Kidney (tissue), 14 donors: Measurements from ENCODE around the gene TBX10. TPM values are rescaled to one million over a fixed set of nuclear protein-coding genes. Genes with fewer than 3 reads are reported as not detected.

Source experiments
- DNase-seq, 5 donors: peaks; one replicate each; pipeline ENCODE4 v3.0.0-alpha.2; 2013 to 2020
- FAIRE-seq: peaks from 2 replicates; lab custom pipeline; 2012; peaks lifted over from hg19 to GRCh38; lab: Jason Lieb, UNC
- H3K27ac ChIP-seq, 2 donors: one replicate each; pipeline ENCODE4 v1.7.0; 2013; ENCODE audit warnings: low read depth in 2 of 2, low read length in 2 of 2, inconsistent platforms in 1 of 2
- H3K27me3 ChIP-seq: one replicate; pipeline ENCODE4 v1.7.1; 2013; ENCODE audit warnings: low read length, inconsistent platforms; ENCODE audit not compliant: control insufficient read depth, insufficient read depth
- H3K36me3 ChIP-seq, 3 donors: one replicate each; pipeline versions ENCODE4 v1.7.0 to v1.7.1; 2013; ENCODE audit warnings: low read length in 3 of 3, control low read depth in 1 of 3, inconsistent platforms in 1 of 3; ENCODE audit not compliant: insufficient read depth in 3 of 3, control insufficient read depth in 2 of 3
- H3K4me1 ChIP-seq, 3 donors: one replicate each; pipeline versions ENCODE4 v1.7.0 to v1.7.1; 2013; ENCODE audit warnings: low read length in 3 of 3, inconsistent platforms in 1 of 3, low read depth in 1 of 3; ENCODE audit not compliant: control insufficient read depth in 2 of 3, insufficient read depth in 2 of 3
- H3K4me3 ChIP-seq, 3 donors: one replicate each; pipeline versions ENCODE4 v1.7.0 to v1.8.1; 2013; ENCODE audit warnings: low read length in 3 of 3, control low read depth in 1 of 3, inconsistent platforms in 1 of 3
- H3K9ac ChIP-seq, 3 donors: one replicate each; pipeline versions ENCODE4 v1.7.0 to v1.7.1; 2013; ENCODE audit warnings: low read length in 3 of 3, control low read depth in 1 of 3, inconsistent platforms in 1 of 3
- H3K9me3 ChIP-seq, 3 donors: one replicate each; pipeline versions ENCODE4 v1.7.0 to v1.7.1; 2013; ENCODE audit warnings: low read length in 3 of 3, control low read depth in 1 of 3, inconsistent platforms in 1 of 3; ENCODE audit not compliant: control insufficient read depth in 2 of 3, insufficient read depth in 1 of 3
- intact Hi-C: fragments of 100-400 bp; cut with DNase I; formaldehyde crosslinking; loops from one replicate; pipeline ENCODE4 v1.11.1; 2022
- polyA plus RNA-seq: library from polyadenylated mRNA; stranded (reverse); fragments of 350-450 nt; fragmentation: Illumina TruSeq; extraction: RNeasy Lipid Tissue Mini Kit (QIAGEN cat#74804); gene quantifications from one replicate; pipeline ENCODE4 v1.2.3, GENCODE V29; 2014; ENCODE audit warnings: low read depth, low replicate concordance; ENCODE audit not compliant: insufficient read depth
- total RNA-seq: library from RNA; stranded (reverse); fragmentation: NEBNext Ultra II Directional; extraction: Animal tissue kit (Norgen Biotek cat#: 25700); gene quantifications from one replicate; pipeline ENCODE4 v1.2.1, GENCODE V29; 2021
- TF ChIP-seq, protein P1 (sequence below): IDR thresholded peaks from 3 replicates; pipeline ENCODE4 v1.5.1; 2012; ENCODE audit warnings: mild to moderate bottlenecking, moderate library complexity, borderline replicate concordance; ENCODE audit not compliant: insufficient read depth; ENCODE audit errors: extremely low read depth
- donor health status: control.
- donor health status: control.
- donor health status: control.
- donor health status: control.
- donor health status: control.
- donor health status: DM: yes; HTN: yes; CAD: no.
- donor health status: Normal renal cell carcinoma (clear cell type).

TBX10 gene
- total and polyA plus RNA-seq, 2 donors from 2014 or later = not detected

DNA sequence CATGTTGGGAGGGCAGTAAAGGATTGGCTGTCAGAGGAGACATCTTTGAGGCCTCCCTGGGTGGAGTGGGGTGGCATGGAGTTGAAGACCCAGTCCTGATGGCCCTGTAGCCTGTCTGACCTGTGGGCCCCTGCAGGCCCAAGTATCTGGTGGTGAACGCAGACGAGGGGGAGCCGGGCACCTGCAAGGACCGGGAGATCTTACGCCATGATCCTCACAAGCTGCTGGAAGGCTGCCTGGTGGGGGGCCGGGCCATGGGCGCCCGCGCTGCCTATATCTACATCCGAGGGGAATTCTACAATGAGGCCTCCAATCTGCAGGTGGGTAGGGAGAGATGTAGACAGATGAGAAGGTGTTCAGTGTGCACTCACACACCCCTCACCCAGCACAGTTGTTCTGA lies 30.2 kb downstream of the TBX10 start:
- H3K4me1 ChIP-seq = peaks cover 0 to 20% (median 0%) of the 10 kb centered on the region in 3 donors
- FAIRE-seq (no peak), DNase-seq (no peak)
- intact Hi-C loops = no loop called here
- H3K4me3 ChIP-seq = no peak overlapping the region
- H3K36me3 ChIP-seq = peaks cover 0 to 18% (median 16%) of the 10 kb centered on the region in 3 donors
- H3K9ac ChIP-seq = no peak overlapping the region
- H3K27me3 ChIP-seq = no peaks in the 10 kb centered on the region
- TF ChIP-seq, protein P1, sequence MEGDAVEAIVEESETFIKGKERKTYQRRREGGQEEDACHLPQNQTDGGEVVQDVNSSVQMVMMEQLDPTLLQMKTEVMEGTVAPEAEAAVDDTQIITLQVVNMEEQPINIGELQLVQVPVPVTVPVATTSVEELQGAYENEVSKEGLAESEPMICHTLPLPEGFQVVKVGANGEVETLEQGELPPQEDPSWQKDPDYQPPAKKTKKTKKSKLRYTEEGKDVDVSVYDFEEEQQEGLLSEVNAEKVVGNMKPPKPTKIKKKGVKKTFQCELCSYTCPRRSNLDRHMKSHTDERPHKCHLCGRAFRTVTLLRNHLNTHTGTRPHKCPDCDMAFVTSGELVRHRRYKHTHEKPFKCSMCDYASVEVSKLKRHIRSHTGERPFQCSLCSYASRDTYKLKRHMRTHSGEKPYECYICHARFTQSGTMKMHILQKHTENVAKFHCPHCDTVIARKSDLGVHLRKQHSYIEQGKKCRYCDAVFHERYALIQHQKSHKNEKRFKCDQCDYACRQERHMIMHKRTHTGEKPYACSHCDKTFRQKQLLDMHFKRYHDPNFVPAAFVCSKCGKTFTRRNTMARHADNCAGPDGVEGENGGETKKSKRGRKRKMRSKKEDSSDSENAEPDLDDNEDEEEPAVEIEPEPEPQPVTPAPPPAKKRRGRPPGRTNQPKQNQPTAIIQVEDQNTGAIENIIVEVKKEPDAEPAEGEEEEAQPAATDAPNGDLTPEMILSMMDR = no peak
- no peak overlapping the region for H3K27ac ChIP-seq
- H3K9me3 ChIP-seq = no peaks in the 10 kb centered on the region

DNA sequence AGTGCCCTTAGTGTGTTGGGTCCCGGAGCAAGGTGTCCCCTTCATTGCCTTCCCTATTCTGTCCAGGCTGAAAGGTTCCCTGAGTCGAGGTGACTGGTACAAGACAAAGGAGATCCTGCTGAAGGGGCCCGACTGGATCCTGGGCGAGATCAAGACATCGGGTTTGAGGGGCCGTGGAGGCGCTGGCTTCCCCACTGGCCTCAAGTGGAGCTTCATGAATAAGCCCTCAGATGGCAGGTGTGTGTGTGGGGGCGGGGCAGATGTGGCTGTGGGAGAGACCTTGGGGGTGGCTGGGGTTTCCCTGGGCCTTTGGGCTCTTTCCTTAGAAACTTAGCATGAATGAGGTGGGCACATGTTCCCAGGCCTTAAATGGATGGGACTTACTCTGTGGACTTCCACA lies 31.1 kb downstream of the TBX10 start:
- peaks cover 0 to 12% (median 0%) of the 10 kb centered on the region in 3 donors for H3K4me1 ChIP-seq
- FAIRE-seq = no peak
- no peak overlapping the region for H3K4me3 ChIP-seq
- H3K36me3 ChIP-seq = peaks cover 0 to 18% (median 16%) of the 10 kb centered on the region in 3 donors
- no peaks in the 10 kb centered on the region for H3K9me3 ChIP-seq
- no peaks in the 10 kb centered on the region for H3K27me3 ChIP-seq
- DNase-seq = no peak
- TF ChIP-seq, protein P1 = no peak
- intact Hi-C loops = no loop called here
- no peak overlapping the region for H3K27ac ChIP-seq
- H3K9ac ChIP-seq = no peak overlapping the region

DNA sequence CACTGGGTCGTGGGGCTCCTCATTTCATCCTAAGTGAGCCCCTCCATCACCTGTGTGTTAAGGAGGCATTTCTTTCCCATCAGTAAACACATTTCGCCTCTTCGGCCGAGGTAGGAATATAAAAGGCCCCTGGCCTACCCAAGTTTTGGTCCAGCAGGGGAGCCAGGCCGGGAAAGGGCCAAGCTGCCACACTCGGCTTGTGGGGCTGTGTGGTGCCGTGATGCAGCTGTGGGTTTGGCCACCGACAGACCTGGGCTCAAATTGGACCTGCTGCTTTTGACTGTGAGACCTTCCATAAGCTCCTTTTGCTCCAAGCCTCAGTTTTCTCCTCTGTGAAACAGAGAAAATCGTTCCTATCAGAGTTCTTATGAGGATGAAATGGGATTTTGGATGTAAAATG lies 32.1 kb downstream of the TBX10 start:
- FAIRE-seq = no peak
- TF ChIP-seq, protein P1 = no peak
- Histone ChIP-seq H3K9me3 (no peaks in the 10 kb centered on the region), H3K4me1 (peaks cover 0 to 11% (median 0%) of the 10 kb centered on the region in 3 donors), H3K4me3 (peak overlapping the region; percentile 73 to 95 (median 82)), H3K36me3 (peaks cover 0 to 18% (median 16%) of the 10 kb centered on the region in 3 donors), H3K27me3 (no peaks in the 10 kb centered on the region), H3K27ac (peak overlapping the region in 1 of 2 donors; percentile 89), H3K9ac (peak overlapping the region; percentile 71 to 96 (median 90))
- intact Hi-C loops = no loop called here
- DNase-seq = no peak
